Adrenal gland (tissue), 12 donors: ENCODE results near the gene PTPN3. TPM values are rescaled to one million over a fixed set of nuclear protein-coding genes. Genes with fewer than 3 reads are reported as not detected.
A peak's percentile ranks its signal among the peaks of the same experiment; 100 is the strongest.

Experiments
- DNase-seq, 7 donors: peaks; one replicate each; pipeline ENCODE4 v3.0.0-alpha.2; 2019 to 2020
- H3K27ac ChIP-seq, 5 donors: fragments of 200-600 bp; sonication (generic) in 4 of 5; 1 replicate in 3 of 5; 2 replicates in 2 of 5; pipeline versions ENCODE4 v1.5.1 to v1.8.0; 2016 to 2020; ENCODE audit warnings: mild to moderate bottlenecking in 1 of 5
- H3K27me3 ChIP-seq: fragments of 200-600 bp; 2 replicates; pipeline ENCODE4 v1.8.0; 2021
- H3K36me3 ChIP-seq, 2 donors: fragments of 200-600 bp; replicated peaks in 1 of 2; 1 replicate in 1 of 2; 2 replicates in 1 of 2; pipeline versions ENCODE4 v1.5.1 to v1.8.0; 2018 to 2022
- H3K4me1 ChIP-seq, 2 donors: fragments of 200-600 bp; replicated peaks in 1 of 2; 1 replicate in 1 of 2; 2 replicates in 1 of 2; pipeline versions ENCODE4 v1.5.1 to v1.8.0; 2018 to 2021
- H3K4me3 ChIP-seq, 4 donors: fragments of 200-600 bp; sonication (generic) in 3 of 4; one replicate each; pipeline ENCODE4 v1.5.1; 2016 to 2018
- H3K9me3 ChIP-seq, 3 donors: fragments of 200-600 bp; sonication (generic) in 1 of 3; replicated peaks in 1 of 3; 1 replicate in 2 of 3; 2 replicates in 1 of 3; pipeline versions ENCODE4 v1.5.1 to v1.8.0; 2016 to 2021
- POLR2A ChIP-seq, 2 donors: fragments of 450-650 bp; IDR thresholded peaks; one replicate each; pipeline ENCODE4 v1.6.1; 2017; ENCODE audit warnings: antibody characterized with exemption in 2 of 2, mild to moderate bottlenecking in 2 of 2, moderate library complexity in 1 of 2
- WGBS, 4 donors: extraction: QIAGEN DNeasy Blood & Tissue Kit in 2 of 4; methylation state at CpG; one replicate each; pipeline versions ENCODE4 v1.1.5 to v1.1.7; 2013 to 2017; 5-methylcytosine and 5-hydroxymethylcytosine counted together
- intact Hi-C, 2 donors: fragments of 100-400 bp; cut with DNase I; formaldehyde crosslinking; loops; one replicate each; pipeline versions ENCODE4 v1.14.1 to v1.15.0; 2022 to 2023
- polyA plus RNA-seq, 3 donors: library from polyadenylated mRNA; stranded (reverse); fragments of 200-250 nt in 2 of 3; fragments of 350-450 nt in 1 of 3; fragmentation: Illumina TruSeq in 1 of 3; extraction: RNeasy Lipid Tissue Mini Kit (QIAGEN cat#74804) in 1 of 3; gene quantifications; one replicate each; pipeline ENCODE4 v1.2.3, GENCODE V29; 2013 to 2014
- total RNA-seq, 9 donors: library from RNA; depleted of rRNA in 4 of 9; stranded (reverse); fragments of >200 nt in 4 of 9; fragments of 120-200 nt in 1 of 9; fragmentation: NEBNext Ultra II Directional in 1 of 9; extraction: Animal tissue kit (Norgen Biotek cat#: 25700) in 1 of 9; gene quantifications; one replicate each; pipeline versions ENCODE4 v1.1.0 to v1.2.4, GENCODE V29; 2013 to 2023
- TF ChIP-seq, protein P1 (sequence below), 6 experiments: fragments of 450-650 bp in 4 of 6; fragments of 200-600 bp in 2 of 6; sonication (generic) in 1 of 6; IDR thresholded peaks; 1 replicate in 5 of 6; 2 replicates in 1 of 6; pipeline versions ENCODE4 v1.5.1 to v1.8.0; 2016 to 2021; ENCODE audit warnings: antibody characterized with exemption in 6 of 6, mild to moderate bottlenecking in 2 of 6, moderate library complexity in 1 of 6
- donor health status: healthy with polysubstance abuse.
- donor health status: Bipolar disorder and iron deficiency.
- donor health status: DM: yes; HTN: yes; CAD: no.
- donor health status: DM: no; HTN: no; CAD: no.
- donor health status: DM: no; HTN: no; CAD: no.
- donor health status: DM: yes; HTN: yes; CAD: no.

Gene PTPN3
- total and polyA plus RNA-seq, 12 donors = 1.6 to 6.1 (median 3.0) TPM

GRCh38 chr9:109447329-109448076 lies 50.6 kb downstream of the PTPN3 start:
- no peak overlapping the region for H3K4me3 ChIP-seq
- no peak overlapping the region for H3K27ac ChIP-seq
- TF ChIP-seq POLR2A (IDR thresholded peaks at IDR 0.05) = no peak
- TF ChIP-seq, protein P1, sequence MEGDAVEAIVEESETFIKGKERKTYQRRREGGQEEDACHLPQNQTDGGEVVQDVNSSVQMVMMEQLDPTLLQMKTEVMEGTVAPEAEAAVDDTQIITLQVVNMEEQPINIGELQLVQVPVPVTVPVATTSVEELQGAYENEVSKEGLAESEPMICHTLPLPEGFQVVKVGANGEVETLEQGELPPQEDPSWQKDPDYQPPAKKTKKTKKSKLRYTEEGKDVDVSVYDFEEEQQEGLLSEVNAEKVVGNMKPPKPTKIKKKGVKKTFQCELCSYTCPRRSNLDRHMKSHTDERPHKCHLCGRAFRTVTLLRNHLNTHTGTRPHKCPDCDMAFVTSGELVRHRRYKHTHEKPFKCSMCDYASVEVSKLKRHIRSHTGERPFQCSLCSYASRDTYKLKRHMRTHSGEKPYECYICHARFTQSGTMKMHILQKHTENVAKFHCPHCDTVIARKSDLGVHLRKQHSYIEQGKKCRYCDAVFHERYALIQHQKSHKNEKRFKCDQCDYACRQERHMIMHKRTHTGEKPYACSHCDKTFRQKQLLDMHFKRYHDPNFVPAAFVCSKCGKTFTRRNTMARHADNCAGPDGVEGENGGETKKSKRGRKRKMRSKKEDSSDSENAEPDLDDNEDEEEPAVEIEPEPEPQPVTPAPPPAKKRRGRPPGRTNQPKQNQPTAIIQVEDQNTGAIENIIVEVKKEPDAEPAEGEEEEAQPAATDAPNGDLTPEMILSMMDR (IDR thresholded peaks at IDR 0.05) = no peak
- DNase-seq = no peak
- H3K36me3 ChIP-seq = no peaks in the 10 kb centered on the region
- no peaks in the 10 kb centered on the region for H3K27me3 ChIP-seq
- intact Hi-C loops = loop anchor here in 1 of 2 donors (5.0 kb wide), 1 partner anchor 70 kb away; no protein-coding TSS in a partner anchor
- no peaks in the 10 kb centered on the region for H3K9me3 ChIP-seq
- no peaks in the 10 kb centered on the region for H3K4me1 ChIP-seq
- 81 to 87% (median 84%) methylated on average over 6 of the region's 6 CpGs for WGBS, 4 donors

GRCh38 chr9:109444771-109445320 lies 53.3 kb downstream of the PTPN3 start:
- intact Hi-C loops = loop anchor here in 1 of 2 donors (5.0 kb wide), 1 partner anchor 72 kb away; no protein-coding TSS in a partner anchor
- Histone ChIP-seq H3K36me3 (no peaks in the 10 kb centered on the region), H3K27me3 (no peaks in the 10 kb centered on the region), H3K27ac (no peak overlapping the region), H3K4me1 (peaks cover 11 to 15% of the 10 kb centered on the region in 2 donors), H3K4me3 (no peak overlapping the region), H3K9me3 (no peaks in the 10 kb centered on the region)
- DNase-seq = no peak
- 89 to 95% (median 92%) methylated on average over 3 of the region's 3 CpGs for WGBS, 4 donors
- TF ChIP-seq POLR2A (IDR thresholded peaks at IDR 0.05) = no peak
- TF ChIP-seq, protein P1 (IDR thresholded peaks at IDR 0.05) = no peak

DNA sequence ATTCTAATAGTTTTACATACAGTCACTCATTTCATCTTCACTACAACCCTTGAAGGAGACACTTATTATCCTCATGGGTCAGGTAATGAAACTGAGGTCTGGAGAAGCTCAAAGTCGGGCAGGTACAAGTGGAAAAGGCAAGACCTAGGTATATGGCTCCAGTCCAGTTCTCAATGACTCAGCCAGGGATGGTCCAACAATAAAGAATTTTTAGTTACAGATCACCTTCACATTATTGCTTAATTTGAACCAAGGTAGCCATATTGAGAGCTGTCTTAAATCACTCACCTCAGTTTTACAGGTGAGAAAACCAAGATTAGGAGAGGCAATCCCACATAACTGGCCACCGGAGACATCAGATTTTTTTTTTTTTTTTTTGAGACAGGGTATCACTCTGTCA lies 55.4 kb downstream of the PTPN3 start:
- intact Hi-C loops = no loop called here

DNA sequence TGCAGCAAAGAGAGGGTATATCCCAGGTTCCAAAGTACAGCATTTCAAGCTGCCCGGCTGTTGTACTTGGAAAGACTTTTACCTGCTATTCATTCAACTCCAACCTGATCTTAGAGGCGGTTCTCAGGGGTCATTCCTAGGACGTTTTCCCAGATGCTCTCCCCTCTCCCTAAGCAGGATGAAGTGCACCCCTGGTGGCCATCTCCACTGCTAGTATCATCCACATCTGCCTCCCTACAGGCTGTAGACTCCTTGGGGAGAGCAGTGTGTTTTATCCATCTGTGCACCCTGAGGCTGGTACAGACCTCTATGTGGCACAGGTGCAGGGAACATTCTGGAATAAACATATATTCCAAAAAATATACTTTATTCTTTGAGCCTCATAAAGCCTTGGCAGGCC lies 56.8 kb downstream of the PTPN3 start:
- intact Hi-C loops = no loop called here
- WGBS, 4 donors = 42 to 49% (median 43%) methylated on average over 3 of the region's 3 CpGs
- Histone ChIP-seq H3K4me3 (no peak overlapping the region), H3K27ac (peak overlapping the region in 3 of 5 donors; percentile 82 to 86 (median 85)), H3K36me3 (no peaks in the 10 kb centered on the region), H3K4me1 (peaks cover 26 to 34% of the 10 kb centered on the region in 2 donors), H3K27me3 (no peaks in the 10 kb centered on the region), H3K9me3 (no peaks in the 10 kb centered on the region)
- DNase-seq = no peak
- TF ChIP-seq, protein P1 (IDR thresholded peaks at IDR 0.05) = no peak
- no peak for TF ChIP-seq POLR2A (IDR thresholded peaks at IDR 0.05)

More for the DNA sequence above, 55.4 kb downstream of the PTPN3 start:
- no peak for TF ChIP-seq POLR2A (IDR thresholded peaks at IDR 0.05)
- TF ChIP-seq, protein P1 (IDR thresholded peaks at IDR 0.05) = no peak
- DNase-seq = no peak
- Histone ChIP-seq H3K27ac (no peak overlapping the region), H3K27me3 (no peaks in the 10 kb centered on the region), H3K4me3 (no peak overlapping the region), H3K9me3 (no peaks in the 10 kb centered on the region), H3K36me3 (no peaks in the 10 kb centered on the region), H3K4me1 (peaks cover 18 to 21% of the 10 kb centered on the region in 2 donors)
- 75 to 91% (median 89%) methylated on average over 2 of the region's 2 CpGs for WGBS, 4 donors
